K562 (cell line): ENCODE results near the gene ZMAT2. TPM values are rescaled to one million over a fixed set of nuclear protein-coding genes. Genes with fewer than 3 reads are reported as not detected.
A peak's percentile ranks its signal among the peaks of the same experiment; 100 is the strongest.

Experiments used
- ATAC-seq: fragments of 200-7000 bp; cut with Tn5 transposase; 3 replicates; pipeline ENCODE4 v1.9.1; 2020; ENCODE audit warnings: moderate library complexity
- BruUV-seq: library from RNA; stranded (reverse); fragments of 400-500 nt; replicated peaks from 2 replicates; lab custom pipeline; 2021; lab: Mats Ljungman, UMichigan
- CTCF ChIA-PET: fragments of 300-600 bp; formaldehyde crosslinking; extraction: SDS; loops from one replicate; lab custom pipeline; 2021; ENCODE audit warnings: low intra/inter-chr PET ratio; lab: Yijun Ruan, JAX
- POLR2A ChIA-PET: fragments of 300-600, 350-650 bp; sonication (Branson Sonifier 250); formaldehyde crosslinking; extraction: SDS; loops from one replicate; lab custom pipeline; 2021; ENCODE audit warnings: antibody characterized with exemption, inconsistent platforms; lab: Yijun Ruan, JAX
- DNase-seq, 4 experiments: peaks; one replicate each; pipeline versions ENCODE4 v3.0.0 to v3.0.0-alpha.2; 2011 to 2018; ENCODE audit warnings: low spot score in 3 of 4, mixed read lengths in 3 of 4; ENCODE audit errors: extremely low read depth in 1 of 4
- FAIRE-seq: peaks from 2 replicates; lab custom pipeline; 2011; peaks lifted over from hg19 to GRCh38; lab: Jason Lieb, UNC
- H2AFZ ChIP-seq: 2 replicates; pipeline ENCODE4 v1.6.0; 2011; ENCODE audit warnings: low read depth, low read length, control low read depth, inconsistent platforms
- H3K27ac ChIP-seq: fragments of 200-600 bp; 3 replicates; pipeline ENCODE4 v1.8.0; 2011; ENCODE audit warnings: low read depth, mild to moderate bottlenecking, control low read depth, inconsistent platforms, low read length, moderate library complexity, mixed read lengths; ENCODE audit errors: extremely low read depth
- H3K27me3 ChIP-seq, 2 experiments: fragments of 300-600 bp in 1 of 2; 2 replicates in 1 of 2; 3 replicates in 1 of 2; pipeline versions ENCODE4 v1.6.0 to v1.8.0; 2011; ENCODE audit warnings: inconsistent platforms in 2 of 2, low read length in 2 of 2, mild to moderate bottlenecking in 1 of 2, mixed read lengths in 1 of 2, moderate library complexity in 1 of 2; ENCODE audit not compliant: control insufficient read depth in 2 of 2, insufficient read depth in 2 of 2
- H3K36me3 ChIP-seq: fragments of 300-600 bp; 3 replicates; pipeline ENCODE4 v1.8.0; 2011; ENCODE audit warnings: mild to moderate bottlenecking, low read length, inconsistent platforms; ENCODE audit not compliant: control insufficient read depth, insufficient read depth
- H3K4me1 ChIP-seq, 2 experiments: fragments of 200-600 bp in 1 of 2; replicated peaks in 1 of 2; 2 replicates in 1 of 2; 3 replicates in 1 of 2; pipeline versions ENCODE4 v1.5.1 to v1.8.0; 2011; ENCODE audit warnings: inconsistent platforms in 2 of 2, low read length in 2 of 2, mild to moderate bottlenecking in 1 of 2, mixed read lengths in 1 of 2, moderate library complexity in 1 of 2; ENCODE audit not compliant: control insufficient read depth in 2 of 2, insufficient read depth in 2 of 2
- H3K4me2 ChIP-seq: 2 replicates; pipeline ENCODE4 v1.6.1; 2011; ENCODE audit warnings: low read length, control low read depth, inconsistent platforms, mixed read lengths; ENCODE audit not compliant: insufficient read depth
- H3K4me3 ChIP-seq: fragments of 200-600 bp; sonication (generic), shearing (Covaris generic); 2 replicates; pipeline ENCODE4 v1.5.1; 2016; ENCODE audit warnings: control low read depth, inconsistent platforms
- H3K79me2 ChIP-seq: fragments of 200-600 bp; 3 replicates; pipeline ENCODE4 v1.8.0; 2011; ENCODE audit warnings: low read length, inconsistent platforms; ENCODE audit not compliant: control insufficient read depth, insufficient read depth
- H3K9ac ChIP-seq, 2 experiments: 2 replicates each; pipeline versions ENCODE4 v1.6.0 to v1.6.1; 2011; ENCODE audit warnings: low read depth in 2 of 2, low read length in 2 of 2, control low read depth in 1 of 2, inconsistent platforms in 1 of 2, mild to moderate bottlenecking in 1 of 2, mixed read lengths in 1 of 2; ENCODE audit not compliant: insufficient read depth in 1 of 2
- H3K9me1 ChIP-seq: one replicate; pipeline ENCODE4 v1.6.0; 2011; ENCODE audit warnings: inconsistent platforms, mild to moderate bottlenecking, low read length, moderate library complexity; ENCODE audit not compliant: control insufficient read depth, insufficient read depth
- H3K9me3 ChIP-seq: replicated peaks from 2 replicates; pipeline ENCODE4 v1.5.1; 2011; ENCODE audit warnings: low read depth, low read length, inconsistent platforms; ENCODE audit not compliant: control insufficient read depth, insufficient read depth
- H4K20me1 ChIP-seq: replicated peaks from 2 replicates; pipeline ENCODE4 v1.6.1; 2011; ENCODE audit warnings: low read length, inconsistent platforms, mixed read lengths; ENCODE audit not compliant: control insufficient read depth, insufficient read depth
- CHD4 ChIP-seq: fragments of 200-600 bp; sonication (generic); IDR thresholded peaks from 3 replicates; pipeline ENCODE4 v1.6.1; 2012; ENCODE audit warnings: low read depth, mild to moderate bottlenecking, mixed read lengths, low read length, inconsistent platforms; ENCODE audit not compliant: insufficient read depth, insufficient replicate concordance, poor library complexity, severe bottlenecking
- DACH1 ChIP-seq: fragments of 450-650 bp; IDR thresholded peaks from 2 replicates; pipeline ENCODE4 v1.6.1; 2018; ENCODE audit not compliant: partially characterized antibody
- GATAD2A ChIP-seq: fragments of 450-650 bp; IDR thresholded peaks from 2 replicates; pipeline ENCODE4 v1.6.1; 2017
- NBN ChIP-seq: fragments of 450-650 bp; IDR thresholded peaks from 2 replicates; pipeline ENCODE4 v1.6.1; 2016; ENCODE audit warnings: low read depth, mild to moderate bottlenecking
- NR3C1 ChIP-seq: sonication (generic); formaldehyde crosslinking; IDR thresholded peaks from 2 replicates; pipeline ENCODE4 v1.8.1; 2022; ENCODE audit warnings: missing genetic modification reagents
- POLR2A ChIP-seq: fragments of 450-650 bp; conservative IDR thresholded peaks from 2 replicates; pipeline ENCODE4 v1.6.1; 2016
- POLR2G ChIP-seq: fragments of 200-400 bp; formaldehyde crosslinking; IDR thresholded peaks from 2 replicates; pipeline ENCODE4 v1.6.1; 2017; ENCODE audit warnings: low read depth, mild to moderate bottlenecking, antibody characterized with exemption, low read length, moderate library complexity
- POLR3A ChIP-seq: IDR thresholded peaks from 2 replicates; pipeline ENCODE4 v1.6.1; 2011; ENCODE audit warnings: borderline replicate concordance, mild to moderate bottlenecking, moderate library complexity; ENCODE audit not compliant: insufficient read length, insufficient read depth; ENCODE audit errors: extremely low read depth
- SPI1 ChIP-seq: IDR thresholded peaks from 2 replicates; pipeline ENCODE4 v1.6.1; 2011; ENCODE audit warnings: low read depth, low read length, control low read depth, borderline replicate concordance
- SUPT5H ChIP-seq: fragments of 450-650 bp; IDR thresholded peaks from 2 replicates; pipeline ENCODE4 v1.6.1; 2016
- ZNF699 ChIP-seq: fragments of 250-450 bp; sonication (Bioruptor Pico); IDR thresholded peaks from 2 replicates; pipeline ENCODE4 v1.8.0; 2021; ENCODE audit warnings: mild to moderate bottlenecking, moderate library complexity; ENCODE audit not compliant: insufficient replicate concordance
- WGBS: fragments of 100-300 bp; shearing (Covaris generic); methylation state at CpG from one replicate; pipeline ENCODE4 v1.1.6; 2016; ENCODE audit warnings: low coverage, mixed read lengths; ENCODE audit not compliant: insufficient coverage; ENCODE audit errors: missing lambda C conversion rate; 5-methylcytosine and 5-hydroxymethylcytosine counted together
- in situ Hi-C: fragments of 300-500 bp; cut with MboI; formaldehyde crosslinking; loops from 4 replicates; pipeline ENCODE4 v1.15.0; 2018; ENCODE audit warnings: inconsistent platforms, mixed read lengths
- intact Hi-C: fragments of 100-400 bp; cut with micrococcal nuclease; formaldehyde crosslinking; loops from 2 replicates; pipeline ENCODE4 v1.14.2; 2022
- polyA plus RNA-seq, 8 experiments: library from polyadenylated mRNA; depleted of rRNA in 4 of 8; stranded (reverse) in 5 of 8; unstranded in 3 of 8; fragments of >200 nt; fragmentation: Nextera tagmentation in 2 of 8; fragmentation: Illumina TruSeq in 1 of 8; extraction: Ambion mirVana in 2 of 8; extraction: Trizol in 1 of 8; gene quantifications; 2 replicates each; pipeline versions ENCODE4 v1.2.1 to v1.2.3, GENCODE V29; 2011 to 2014; ENCODE audit warnings: inconsistent platforms in 1 of 8, missing spikeins in 1 of 8
- total RNA-seq, 7 experiments: library from RNA; depleted of rRNA in 6 of 7; stranded (reverse); fragments of >200 nt in 6 of 7; fragmentation: Illumina TruSeq in 2 of 7; extraction: Trizol in 2 of 7; gene quantifications; 2 replicates each; pipeline versions ENCODE4 v1.2.1 to v1.2.3, GENCODE V29; 2011 to 2021; ENCODE audit warnings: low replicate concordance in 1 of 7
- TF ChIP-seq, protein P1 (sequence below): sonication (generic); formaldehyde crosslinking; IDR thresholded peaks from 2 replicates; pipeline ENCODE4 v1.9.0; 2022; ENCODE audit warnings: mild to moderate bottlenecking, missing genetic modification reagents
- TF ChIP-seq, protein P2 (sequence below): sonication (generic); formaldehyde crosslinking; IDR thresholded peaks from 2 replicates; pipeline ENCODE4 v1.8.0; 2022; ENCODE audit warnings: mild to moderate bottlenecking, missing genetic modification reagents
- TF ChIP-seq, protein P3 (sequence below): fragments of 450-650 bp; IDR thresholded peaks from 2 replicates; pipeline ENCODE4 v1.6.1; 2017; ENCODE audit warnings: antibody characterized with exemption

The ZMAT2 gene
- total and polyA plus RNA-seq, 9 of the 15 experiments (the other 6 are each of a cell fraction or from before 2014, with no cell fraction given): 44.2 to 101 (median 69.2) TPM

DNA sequence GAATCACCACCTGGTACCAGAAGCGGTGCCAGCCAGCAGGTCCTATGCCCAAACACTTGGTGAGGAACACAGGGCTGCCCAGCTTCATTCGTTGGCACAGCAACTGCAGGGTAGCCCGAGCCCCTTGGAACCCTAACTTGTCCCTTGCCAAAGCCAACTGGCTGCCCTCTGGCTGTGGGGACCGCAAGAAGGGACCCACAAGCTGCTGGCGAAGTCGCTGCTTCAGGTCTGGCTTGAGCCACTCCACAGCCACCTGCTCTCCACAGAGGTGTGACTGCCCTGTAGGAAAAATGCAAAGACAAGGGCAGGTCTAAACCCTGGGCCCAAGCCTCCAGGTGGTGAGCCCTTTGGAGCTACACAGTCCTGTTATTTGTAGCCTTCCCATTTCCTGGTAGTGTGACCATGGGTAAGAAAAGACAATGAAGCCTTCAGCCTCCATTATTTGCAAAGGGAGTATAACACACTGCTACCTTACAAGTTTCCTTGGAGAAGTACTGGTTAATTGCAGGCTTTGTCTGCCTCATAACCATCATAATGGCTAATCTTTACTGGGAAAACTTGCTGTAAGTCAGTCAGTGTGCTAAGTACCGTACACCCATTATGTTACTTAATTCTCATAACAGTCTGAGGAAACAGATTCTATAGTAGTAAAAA, 28.6 kb upstream of the ZMAT2 start:
- H4K20me1 ChIP-seq: 0 out of 2 replicates have a peak, but pooled peaks cover 3% of the 10 kb centered on the region
- in situ Hi-C loops (no loop called here), intact Hi-C loops (no loop called here)
- DNase-seq (no peak), FAIRE-seq (no peak), ATAC-seq (no peak; the same call in 2 of the 3 replicates)
- no peak overlapping the region for H3K9ac ChIP-seq
- ChIA-PET CTCF (no interaction called here), POLR2A (interaction anchor here (0.6 to 1.6 kb wide), 5 partner anchors 8 to 24 kb away, joined by 3 to 8 read pairs (median 4); partner anchors contain the start of genes IK and NDUFA2)
- no peak overlapping the region for H3K4me3 ChIP-seq
- peaks cover 16% of the 10 kb centered on the region for H3K79me2 ChIP-seq
- no peak overlapping the region for H3K27ac ChIP-seq
- H2AFZ ChIP-seq: no peak overlapping the region
- 97% methylated on average over 3 of the region's 7 CpGs for WGBS
- peaks cover 91% of the 10 kb centered on the region for H3K36me3 ChIP-seq
- BruUV-seq: no TSS peak
- H3K4me1 ChIP-seq: peaks cover 6 to 16% of the 10 kb centered on the region in 2 experiments; a peak in 3 of 5 replicates
- H3K27me3 ChIP-seq: no peaks in the 10 kb centered on the region
- H3K9me1 ChIP-seq: no peaks in the 10 kb centered on the region
- H3K9me3 ChIP-seq: no peaks in the 10 kb centered on the region
- no peak overlapping the region for H3K4me2 ChIP-seq
- TF ChIP-seq SUPT5H (0 out of 2 replicates have a peak, but pooled peaks have one; percentile 42), SPI1 (no peak), POLR2G (0 out of 2 replicates have a peak, but pooled peaks have one; percentile 49), NBN (no peak), GATAD2A (no peak), ZNF699 (CRISPR knock-in tag) (no peak), POLR3A (no peak), DACH1 (no peak), NR3C1 (CRISPR knock-in tag) (no peak), POLR2A (peak; percentile 47; the same call in 1 of the 2 replicates), CHD4 (no peak)
- TF ChIP-seq, protein P1, sequence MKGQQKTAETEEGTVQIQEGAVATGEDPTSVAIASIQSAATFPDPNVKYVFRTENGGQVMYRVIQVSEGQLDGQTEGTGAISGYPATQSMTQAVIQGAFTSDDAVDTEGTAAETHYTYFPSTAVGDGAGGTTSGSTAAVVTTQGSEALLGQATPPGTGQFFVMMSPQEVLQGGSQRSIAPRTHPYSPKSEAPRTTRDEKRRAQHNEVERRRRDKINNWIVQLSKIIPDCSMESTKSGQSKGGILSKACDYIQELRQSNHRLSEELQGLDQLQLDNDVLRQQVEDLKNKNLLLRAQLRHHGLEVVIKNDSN (CRISPR knock-in tag): no peak
- TF ChIP-seq, protein P2, sequence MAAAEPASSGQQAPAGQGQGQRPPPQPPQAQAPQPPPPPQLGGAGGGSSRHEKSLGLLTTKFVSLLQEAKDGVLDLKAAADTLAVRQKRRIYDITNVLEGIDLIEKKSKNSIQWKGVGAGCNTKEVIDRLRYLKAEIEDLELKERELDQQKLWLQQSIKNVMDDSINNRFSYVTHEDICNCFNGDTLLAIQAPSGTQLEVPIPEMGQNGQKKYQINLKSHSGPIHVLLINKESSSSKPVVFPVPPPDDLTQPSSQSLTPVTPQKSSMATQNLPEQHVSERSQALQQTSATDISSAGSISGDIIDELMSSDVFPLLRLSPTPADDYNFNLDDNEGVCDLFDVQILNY: no peak
- TF ChIP-seq, protein P3, sequence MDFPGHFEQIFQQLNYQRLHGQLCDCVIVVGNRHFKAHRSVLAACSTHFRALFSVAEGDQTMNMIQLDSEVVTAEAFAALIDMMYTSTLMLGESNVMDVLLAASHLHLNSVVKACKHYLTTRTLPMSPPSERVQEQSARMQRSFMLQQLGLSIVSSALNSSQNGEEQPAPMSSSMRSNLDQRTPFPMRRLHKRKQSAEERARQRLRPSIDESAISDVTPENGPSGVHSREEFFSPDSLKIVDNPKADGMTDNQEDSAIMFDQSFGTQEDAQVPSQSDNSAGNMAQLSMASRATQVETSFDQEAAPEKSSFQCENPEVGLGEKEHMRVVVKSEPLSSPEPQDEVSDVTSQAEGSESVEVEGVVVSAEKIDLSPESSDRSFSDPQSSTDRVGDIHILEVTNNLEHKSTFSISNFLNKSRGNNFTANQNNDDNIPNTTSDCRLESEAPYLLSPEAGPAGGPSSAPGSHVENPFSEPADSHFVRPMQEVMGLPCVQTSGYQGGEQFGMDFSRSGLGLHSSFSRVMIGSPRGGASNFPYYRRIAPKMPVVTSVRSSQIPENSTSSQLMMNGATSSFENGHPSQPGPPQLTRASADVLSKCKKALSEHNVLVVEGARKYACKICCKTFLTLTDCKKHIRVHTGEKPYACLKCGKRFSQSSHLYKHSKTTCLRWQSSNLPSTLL: no peak
